HK-2 (cell line): ENCODE results near the gene PRR18.
A peak's percentile ranks its signal among the peaks of the same experiment; 100 is the strongest.

Source experiments
- DNase-seq: peaks from one replicate; pipeline ENCODE4 v3.0.0-alpha.2; 2018; ENCODE audit not compliant: unreplicated experiment

PRR18 gene

DNA sequence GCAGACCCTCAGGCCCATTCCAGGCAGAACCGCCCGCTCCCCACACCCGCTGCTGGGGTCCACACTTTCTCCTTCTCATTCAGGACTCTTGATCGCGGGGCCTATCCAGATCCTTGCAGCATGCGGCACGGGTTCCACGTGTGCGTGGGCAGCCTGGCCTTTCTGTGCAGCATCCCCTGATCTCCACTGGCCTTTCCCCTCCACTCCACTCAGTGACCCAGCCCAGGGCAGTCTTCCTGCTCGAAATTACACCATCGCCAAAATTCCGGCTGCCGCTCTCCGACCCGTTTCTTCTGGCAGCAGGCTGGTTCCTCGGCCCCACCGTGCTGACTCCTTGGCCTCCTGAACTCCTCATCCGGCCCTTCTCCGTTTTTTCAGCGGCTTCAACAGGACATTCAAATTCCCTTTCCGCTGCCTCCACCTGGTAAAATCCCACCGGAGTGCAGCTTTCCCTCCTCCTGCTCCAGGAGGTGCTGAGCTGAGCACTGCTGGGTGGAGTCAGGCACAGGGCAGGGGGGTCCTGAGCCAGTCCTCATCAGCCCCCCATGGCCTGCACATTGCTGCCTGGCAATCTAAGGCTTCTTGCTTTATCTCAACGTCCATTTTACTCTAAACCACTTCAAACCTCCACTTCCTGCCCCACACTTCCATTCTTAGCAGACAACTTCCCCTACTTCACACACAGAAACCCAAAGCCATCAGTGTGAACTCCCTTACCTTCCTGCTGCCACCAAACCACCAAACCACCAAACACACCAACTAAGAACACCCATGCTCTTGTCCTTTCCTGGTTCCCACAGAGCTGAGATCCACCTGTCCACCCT lies 25.2 kb upstream of the PRR18 start:
- DNase-seq: no peak

DNA sequence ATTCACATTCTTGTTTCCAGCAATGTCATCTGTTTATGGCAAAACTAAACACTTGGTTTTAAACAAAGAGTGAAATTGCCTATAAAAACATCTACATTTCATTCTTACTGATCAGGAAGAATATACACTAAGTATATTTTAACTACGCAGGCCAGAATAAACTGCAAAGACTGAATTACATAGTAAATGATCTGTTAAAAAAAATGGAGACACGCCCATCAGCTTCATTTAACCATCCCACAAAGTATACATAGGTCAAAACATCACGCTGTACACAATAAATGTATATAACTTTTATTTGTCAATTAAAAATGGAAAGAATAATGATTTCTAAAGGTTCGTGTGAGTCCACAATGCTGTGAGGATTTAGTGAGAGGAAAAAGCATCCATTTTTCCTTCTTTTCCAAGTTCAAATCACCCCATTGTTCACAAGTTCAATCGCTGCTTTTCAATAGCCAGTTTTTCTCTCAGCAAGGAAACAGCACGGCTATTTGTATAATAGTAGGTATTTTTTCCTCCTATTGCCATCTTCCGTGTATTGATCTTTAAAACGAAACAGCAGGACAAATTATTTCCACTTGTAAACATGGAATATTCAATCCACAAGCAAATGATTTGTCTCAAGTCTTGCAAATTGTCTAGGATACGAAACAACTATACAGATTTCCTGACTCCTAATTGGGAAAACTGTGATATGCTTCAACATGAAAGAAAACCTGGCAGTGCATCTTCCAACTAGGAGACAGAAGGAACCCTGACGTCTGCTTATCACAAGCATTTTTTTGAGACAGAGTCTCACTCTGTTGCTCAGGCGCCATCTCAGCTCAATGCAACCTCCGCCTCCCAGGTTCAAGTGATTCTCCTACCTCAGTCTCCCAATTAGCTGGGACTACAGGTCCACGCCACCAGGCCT lies 23.6 kb upstream of the PRR18 start:
- no peak for DNase-seq

DNA sequence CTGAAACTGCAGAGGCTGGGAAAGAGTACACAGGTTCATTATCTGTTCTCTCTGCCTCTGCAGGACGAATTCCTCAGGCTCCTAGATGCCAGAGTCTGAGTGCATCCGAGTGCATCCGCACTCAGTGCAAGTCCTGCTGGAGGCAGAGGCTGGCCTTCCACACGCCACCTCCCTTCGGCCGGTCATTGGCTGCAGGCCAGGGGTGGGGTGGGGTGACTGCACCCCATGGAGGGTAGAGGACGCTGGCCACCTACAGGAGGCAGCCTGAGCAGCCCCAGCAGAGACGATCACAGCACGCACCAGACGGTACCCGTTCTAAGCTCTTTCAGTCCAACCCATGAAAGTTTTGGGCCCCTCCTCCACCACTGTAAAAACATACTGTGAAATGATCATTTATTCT lies 22.4 kb upstream of the PRR18 start:
- DNase-seq: peak; percentile 34

DNA sequence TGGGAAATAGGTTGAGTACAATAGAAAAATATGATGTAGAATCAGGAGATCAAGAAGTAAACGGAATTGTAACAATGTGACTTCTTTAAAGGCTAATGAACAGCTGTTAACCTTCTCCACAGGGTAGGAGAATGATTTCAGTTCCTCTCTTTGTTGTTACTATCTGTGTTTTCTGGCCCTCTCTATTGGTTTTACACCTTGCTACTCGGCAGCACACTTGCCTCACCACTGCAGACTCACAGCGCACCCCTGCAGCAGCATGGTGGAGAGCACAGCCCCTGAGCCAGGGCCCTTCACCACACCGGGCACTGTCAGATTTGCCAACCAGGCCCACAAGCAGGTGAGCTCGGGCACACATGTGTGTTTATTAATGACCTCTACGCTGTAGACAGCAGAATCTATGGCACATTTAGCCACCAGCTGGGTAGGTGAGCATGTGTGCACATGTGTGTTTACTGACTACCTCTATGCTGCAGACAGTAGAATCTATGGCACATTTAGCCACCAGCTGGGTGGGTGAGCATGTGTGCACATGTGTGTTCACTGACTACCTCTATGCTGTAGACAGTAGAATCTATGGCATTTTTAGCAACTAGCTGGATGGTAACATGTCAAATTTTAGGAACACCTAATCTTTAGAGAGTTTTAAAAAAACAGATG lies 17.3 kb upstream of the PRR18 start:
- DNase-seq: no peak

DNA sequence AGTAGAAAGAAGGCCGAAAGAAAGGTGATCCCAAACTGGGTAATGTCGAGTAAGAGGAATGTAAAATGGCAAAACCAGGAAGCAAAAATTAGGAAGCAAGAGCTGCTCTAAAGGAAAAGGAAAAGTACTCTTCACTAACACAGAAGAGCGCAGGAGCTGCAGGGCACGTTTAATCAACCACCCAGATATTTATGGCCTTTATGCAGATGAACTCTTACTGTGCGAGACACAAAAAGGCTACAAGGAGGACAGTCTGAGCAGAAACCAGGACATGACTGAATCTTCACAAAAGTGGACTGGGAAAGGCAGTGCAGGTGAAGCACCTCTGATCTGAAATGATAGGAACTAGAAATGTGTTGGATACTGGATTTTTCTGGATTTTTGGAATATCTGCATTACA lies 15.2 kb upstream of the PRR18 start:
- DNase-seq: no peak

DNA sequence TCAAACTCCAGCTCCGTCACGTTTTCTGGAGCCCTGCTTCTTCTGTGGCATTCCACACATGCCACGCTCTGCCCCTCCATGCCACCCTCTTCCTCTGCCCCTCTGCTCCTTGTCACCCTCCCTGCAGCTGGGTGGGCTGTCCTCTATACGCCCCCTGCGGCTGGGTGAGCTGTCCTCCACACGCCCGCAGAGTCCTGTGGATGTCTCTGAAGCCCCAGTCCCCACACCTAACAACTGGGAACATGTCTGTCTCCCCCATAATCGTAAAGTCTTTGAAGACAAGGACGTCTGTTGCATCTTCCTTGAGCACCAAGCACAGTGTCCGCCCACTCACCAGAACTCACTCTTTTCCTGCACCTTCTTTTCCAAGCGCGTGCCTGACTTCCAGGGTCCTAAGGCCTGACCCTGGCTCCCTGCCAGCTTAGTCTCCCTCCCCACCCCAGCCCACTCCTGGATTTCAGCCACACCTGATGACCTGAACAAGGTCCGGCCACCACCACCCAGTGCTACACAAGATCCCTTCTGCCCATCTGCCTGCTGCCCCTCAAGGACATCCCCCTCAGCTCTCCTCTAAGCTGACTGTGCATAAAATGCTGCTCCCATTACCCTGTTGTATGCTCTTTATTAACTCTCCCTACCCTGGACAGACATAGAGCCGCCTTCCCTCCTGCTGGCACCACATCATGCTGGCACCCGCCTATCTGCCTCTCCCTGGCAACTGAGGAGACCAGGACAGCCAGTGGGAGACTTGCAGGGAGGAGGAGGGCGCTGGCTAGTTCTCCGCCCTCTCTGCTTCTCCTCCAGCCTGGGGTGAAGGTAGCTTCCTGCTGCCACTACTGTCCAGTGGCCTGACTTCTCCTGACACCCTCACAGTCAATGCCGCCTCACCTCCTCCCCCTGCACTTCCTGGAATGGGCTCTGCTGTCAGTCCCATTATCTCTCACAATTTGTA lies 10.7 kb upstream of the PRR18 start:
- peak; percentile 38 for DNase-seq

DNA sequence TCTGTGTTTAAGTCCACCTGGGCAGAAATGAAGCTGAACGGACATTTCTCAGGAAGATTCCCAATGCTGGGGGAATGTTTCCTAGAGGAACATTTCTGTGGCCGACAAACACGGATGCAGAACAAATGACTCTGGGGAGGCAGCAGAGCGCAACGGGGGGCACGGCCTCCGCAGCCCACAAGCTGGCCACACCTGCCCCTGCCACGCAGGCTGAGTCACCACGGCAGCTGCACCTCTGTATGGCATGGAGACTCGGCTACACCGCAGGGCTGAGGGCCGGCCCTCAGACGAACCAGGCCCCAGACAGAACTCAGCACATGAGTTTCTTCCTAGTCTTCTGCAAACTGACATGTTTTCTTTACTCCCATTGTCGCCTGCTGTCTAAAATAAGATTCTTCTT lies 10.0 kb upstream of the PRR18 start:
- peak; percentile 80 for DNase-seq

DNA sequence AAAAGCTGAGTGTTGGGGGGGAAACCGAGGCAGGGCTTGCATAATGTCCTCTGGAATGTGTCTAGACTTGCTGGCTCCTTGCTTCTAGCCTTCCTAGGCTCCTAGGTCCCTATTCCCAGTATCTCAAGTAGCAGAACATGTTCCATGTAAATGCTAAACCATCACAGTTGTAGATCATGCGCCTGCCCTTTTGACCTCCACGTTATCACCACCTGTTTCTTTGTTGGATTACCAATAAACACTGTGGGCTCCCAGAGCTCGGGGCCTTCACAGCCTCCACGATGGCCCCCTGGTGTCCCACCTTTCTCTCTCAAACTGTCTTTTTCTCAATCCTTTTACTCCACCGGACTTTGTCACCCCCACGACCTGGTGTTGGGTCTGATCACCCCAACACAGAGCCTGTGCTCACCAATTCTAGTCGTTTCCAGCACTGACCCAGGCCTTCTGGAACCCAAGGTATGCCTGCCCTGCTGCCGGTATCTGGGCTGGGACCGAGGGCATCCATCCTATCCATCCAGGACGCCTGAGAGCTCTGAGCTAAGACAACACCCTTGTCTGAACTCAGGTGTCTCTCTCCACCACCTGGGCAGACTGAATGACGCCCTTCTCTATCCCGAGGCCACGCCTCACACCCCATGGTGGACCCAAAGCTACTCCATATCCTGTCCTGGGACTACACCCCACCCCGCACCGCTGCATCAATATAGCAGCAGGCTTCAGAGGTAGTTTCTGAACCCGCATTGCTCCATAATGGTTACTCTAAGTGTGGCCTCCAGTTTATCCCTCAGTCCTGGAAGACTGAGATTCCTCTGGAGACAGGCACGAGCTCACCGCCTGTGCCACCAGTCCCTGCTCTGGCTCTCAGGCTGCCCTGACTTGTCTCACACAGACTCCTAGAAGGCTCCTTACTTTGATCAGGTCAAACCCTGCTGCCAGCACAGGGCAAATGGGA lies 9.3 kb upstream of the PRR18 start:
- no peak for DNase-seq

DNA sequence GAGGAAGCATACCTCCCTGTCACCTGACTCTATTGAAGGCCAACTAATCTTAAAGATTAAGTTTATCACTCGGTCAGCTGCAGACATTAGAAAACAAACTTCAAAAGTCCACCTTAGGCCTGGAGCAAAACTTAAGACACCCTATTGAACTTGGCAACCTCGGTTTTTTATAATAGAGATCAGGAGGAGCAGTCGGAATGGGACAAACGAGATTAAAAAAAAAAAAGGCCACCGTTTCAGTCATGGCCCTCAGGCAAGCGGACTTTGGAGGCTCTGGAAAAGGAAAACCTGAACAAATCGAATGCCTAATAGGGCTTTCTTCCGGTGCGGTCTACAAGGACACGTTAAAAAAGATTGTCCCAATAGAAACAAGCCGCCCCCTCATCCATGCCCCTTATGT lies 7.2 kb upstream of the PRR18 start:
- no peak for DNase-seq

DNA sequence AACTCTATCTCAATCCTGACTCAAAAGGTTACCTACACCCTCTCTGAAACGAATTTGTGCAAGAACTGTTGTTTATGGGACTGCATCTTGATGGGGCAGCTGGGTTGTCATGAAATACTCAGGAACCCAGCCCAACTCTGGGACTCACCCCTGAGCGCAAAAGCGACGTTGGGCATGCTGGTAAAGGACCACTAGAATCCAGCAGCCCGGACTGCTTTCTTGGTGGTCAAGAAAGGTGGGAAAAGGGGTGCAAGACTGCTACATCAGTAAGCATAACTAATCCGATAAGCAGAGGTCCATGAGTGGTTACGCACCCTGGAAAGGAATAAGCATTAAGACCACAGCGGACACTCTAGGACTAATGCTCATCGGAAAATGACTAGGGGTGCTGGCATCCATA lies 6.3 kb upstream of the PRR18 start:
- no peak for DNase-seq

DNA sequence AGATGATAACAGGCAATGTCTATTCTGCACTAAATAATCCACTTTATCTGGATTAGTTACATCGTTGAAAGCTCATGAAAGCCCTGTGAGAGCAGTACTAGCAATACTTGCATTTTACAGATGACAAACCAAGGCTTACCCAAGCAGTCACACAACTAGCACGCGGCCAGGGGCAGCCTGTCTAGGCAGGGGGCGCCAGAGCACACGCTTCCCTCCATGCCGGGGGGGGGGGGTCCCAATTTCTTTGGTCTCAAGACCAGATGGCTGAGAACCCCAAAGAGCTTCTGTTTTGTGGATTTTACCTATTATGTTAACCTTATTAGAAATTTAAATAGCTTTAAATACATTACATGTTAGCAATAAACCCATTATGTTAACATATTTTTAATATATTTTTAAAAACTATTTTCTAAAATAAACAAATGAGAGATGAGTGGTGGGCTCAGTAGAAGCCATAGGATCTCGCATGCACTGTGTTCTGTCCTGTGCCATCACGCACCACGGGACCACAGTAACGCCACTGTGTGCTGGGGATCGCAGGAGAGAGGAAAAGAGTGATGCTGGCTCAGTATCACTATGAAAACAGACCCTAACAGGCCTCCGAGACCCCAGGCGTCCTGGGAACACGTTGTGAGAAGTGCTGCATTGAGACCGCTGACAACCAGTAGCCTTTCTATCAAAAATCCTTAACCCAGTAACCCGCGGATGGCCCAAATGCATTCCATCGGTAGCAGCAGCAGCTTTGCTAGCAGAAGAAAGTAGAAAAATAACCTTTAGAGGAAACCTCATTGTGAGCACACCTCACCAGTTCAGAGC lies 5.3 kb upstream of the PRR18 start:
- DNase-seq: no peak

DNA sequence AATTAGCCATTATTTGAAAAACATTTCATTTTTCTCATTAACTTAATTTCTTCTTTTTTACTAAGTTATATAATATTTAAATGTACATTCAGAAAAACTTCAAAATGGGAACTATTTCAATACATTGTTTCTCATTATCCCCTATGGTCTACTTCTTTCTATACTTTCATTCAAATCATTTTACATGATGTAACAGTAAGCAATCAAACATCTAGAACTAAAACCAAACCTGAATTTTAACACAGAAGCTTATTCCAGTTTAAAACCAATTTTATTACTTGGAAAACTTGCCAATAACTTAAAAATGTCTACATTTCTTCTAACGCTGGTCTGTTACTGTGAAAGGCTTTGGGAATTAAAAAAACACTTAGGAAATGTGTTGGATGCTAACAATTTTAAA lies 4.6 kb upstream of the PRR18 start:
- DNase-seq: no peak

DNA sequence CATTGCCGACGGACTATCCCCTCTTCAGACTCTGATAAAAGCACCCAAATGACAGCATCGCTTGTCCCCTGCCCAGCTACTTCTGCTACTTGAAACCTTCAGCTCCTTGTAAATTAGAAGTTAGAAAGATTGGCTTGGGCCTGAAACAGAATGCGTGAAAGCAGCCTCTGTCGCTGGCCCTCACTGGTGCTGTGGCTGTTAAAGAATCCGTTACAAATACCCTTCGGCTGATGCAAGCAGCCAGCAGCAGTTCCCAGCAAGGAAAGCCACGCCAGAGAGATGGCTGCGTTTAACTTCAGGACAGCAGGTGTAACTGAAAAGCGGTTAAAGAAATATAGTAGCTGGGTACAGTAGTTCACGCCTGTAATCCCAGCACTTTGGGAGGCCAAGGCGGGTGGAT lies 2.4 kb upstream of the PRR18 start:
- DNase-seq: no peak

DNA sequence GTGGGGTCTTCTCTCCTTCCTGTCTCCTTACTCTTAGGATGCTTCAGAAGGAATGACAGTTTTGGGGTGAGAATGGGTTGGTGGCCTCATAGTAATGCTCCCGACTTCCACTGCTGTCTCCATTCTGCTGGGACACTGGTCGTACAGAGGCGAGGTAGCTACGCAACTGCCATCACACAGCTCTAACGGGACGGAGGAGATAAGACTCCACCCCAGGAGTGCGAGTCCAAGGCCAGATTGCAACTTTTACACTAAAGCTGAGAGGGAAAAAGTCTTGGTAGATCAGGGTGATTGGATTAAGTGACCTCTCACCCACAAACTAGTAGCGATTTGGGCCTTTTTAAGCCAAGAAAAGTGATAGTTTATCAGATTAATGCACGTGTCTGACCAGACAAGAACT lies 1.8 kb upstream of the PRR18 start:
- DNase-seq: no peak

DNA sequence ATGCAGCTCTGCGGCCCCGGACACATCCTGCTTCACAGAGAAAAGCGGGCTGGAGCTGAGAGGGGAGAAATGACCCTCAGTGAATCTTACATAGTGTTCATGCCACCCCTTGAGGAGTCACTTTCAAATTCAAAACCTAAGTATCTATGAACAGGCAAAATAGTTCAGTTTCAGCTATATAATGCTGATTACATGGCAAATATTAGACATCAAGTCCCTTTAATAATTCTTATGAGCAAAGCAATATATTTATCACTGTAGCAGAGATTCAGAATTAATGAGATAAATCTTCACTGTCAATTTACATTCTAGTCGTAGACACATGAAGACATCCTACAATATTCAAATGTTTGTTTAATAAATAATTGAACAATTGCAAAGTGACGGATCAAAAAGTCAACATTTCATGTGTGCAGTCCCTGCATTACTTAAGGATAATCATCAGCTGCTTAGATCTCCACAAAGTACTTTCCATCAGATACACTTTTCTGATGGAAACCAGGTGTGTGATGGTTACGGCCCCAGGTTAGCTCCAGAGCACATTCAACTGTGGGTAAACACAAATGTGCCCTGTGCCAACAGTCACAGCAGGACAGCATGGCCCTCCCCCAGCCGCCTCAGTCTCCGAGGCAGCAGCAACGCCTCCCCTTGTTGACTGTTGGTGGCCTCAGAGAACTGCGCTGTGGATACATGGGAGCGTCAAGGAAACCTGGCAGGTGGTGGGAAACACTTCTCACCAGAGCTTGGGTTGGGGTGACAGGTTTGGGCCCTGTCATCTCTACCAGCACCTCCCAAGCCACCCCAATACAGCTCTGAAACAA lies 787 bp upstream of the PRR18 start:
- DNase-seq: no peak

DNA sequence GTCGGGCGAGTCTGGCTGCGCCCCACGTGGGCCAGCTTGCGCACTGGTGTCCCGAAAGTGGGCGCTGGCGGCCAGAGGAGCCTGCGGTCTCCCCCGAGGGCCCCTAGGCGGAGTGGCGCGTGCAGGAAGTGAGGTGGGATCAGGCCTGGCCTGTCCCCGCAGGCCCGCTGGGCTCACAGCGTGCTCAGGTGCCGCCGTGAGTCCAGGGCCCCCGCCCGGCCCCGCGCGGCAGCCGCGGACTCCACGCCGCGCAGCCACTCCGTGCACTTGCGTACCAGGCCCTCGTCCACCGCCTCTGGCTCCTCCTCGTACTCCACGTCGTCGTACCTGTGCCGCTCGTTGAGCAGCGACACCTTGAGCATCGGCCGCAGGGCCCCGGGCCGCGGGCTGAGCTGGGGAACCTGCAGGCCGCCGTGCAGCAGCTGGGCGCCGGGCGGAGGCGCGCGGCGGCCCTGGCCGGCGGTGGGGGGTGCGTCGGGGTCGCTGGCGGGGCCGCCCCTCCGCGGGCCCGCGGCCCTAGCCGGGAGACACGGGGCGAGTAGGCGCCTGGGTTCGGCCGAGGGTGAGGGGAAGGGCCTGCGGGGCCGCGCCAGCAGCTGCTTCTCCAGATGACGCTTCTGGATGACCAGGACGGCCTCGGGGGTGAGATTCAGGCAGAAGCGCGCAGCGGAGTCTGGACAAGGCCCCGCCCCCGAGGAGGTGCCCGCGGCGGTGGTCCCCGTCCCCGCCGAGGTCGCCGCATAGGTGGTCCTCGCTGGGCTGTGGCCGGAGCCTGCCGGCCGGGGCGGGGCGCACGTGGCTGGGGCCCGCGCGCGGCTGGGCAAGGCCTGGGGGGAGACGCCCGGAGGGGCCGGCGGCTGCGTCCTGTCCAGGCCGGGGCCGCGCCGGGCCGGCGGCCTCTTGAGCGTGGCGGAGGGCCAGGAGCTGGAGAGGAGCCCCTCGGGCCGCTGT lies 835 bp downstream of the PRR18 start:
- no peak for DNase-seq

DNA sequence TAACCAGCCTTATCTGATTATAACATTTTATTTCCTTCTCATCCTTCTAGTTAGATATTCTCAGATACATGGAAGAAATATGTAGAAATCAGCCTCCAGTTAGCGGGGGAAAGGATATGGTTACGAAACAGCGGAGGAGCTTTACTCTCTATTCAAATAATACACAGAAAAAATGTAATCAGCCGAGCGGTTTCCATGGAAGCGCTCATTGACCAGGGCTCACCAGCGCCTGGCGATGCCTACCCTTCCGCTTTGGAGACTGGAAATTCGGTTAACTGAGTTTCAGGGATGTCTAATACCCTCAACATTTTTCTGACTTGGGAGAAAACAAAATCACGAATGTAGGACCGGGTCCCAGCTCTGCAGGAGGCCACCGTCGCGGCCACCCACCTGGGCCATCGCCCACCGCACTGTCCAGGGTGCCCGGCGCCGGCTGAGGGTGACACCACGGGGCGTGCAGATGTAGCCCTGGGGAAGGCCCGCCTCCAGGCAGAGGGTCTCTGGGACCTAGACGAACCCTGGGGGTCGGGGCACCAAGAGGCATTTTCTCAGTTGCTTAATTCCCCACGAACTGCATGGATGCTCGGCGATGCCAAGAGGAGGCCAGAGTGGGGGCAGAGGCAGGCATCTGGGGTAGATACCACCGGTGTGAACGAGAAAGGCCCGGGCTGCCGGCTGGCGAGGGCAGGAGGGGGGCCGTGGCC lies 1.7 kb downstream of the PRR18 start:
- DNase-seq: no peak
